ENCODE results near the gene FAM222B. TPM values are rescaled to one million over a fixed set of nuclear protein-coding genes. Genes with fewer than 3 reads are reported as not detected.

Gene FAM222B
- total and polyA plus RNA-seq, 2 of the 4 experiments (the other 2 are of a cell fraction): 2.5 to 10.8 TPM

DNA sequence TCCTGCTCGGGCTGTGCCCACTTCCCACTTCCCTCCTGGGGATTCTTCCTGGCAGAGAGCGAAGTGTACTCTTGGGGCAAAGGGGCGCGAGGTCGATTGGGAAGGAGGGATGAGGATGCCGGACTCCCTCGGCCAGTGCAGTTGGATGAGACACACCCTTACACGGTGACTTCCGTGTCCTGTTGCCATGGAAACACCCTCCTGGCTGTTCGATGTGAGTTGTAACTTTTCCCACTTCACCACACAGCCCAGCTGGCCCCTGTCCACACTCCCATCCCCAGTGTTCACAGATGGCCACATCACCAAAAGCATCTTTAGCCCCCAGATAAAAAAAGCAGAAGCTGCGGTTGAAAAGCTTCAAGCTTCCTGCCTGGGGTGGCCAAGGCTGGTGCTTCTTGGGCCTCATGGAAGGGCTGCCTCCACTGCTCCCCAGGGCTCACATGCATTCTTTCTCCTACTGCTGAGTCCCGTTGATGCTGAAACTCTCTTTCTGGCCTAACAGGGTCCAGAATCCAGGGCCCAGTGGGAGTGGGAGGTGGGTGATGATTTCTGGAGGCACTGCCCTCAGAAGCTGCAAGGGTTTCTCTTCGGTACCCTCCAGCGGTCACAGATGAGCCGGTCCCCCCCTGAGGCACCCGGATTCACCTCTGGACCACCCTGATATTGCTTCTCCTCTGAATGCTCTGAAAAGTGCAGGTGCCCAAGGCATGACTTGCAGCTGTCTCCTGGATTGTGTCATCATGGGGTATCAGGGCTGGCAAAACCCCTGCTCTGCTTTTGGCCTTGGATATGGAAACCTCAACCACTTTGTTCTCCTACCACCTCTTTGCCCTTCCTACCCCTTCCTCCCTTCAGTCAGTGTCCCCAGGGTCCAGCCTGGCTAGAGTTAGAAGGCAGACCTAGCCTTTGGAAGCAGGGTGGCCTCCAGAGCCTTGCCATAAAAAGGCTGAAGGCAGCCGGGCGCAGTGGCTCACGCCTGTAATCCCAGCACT lies 100.9 kb downstream of the FAM222B start:
- Histone ChIP-seq H3K4ac (ENCODE audit: low read depth, low read length) (peak overlapping the region; percentile 74), H3K18ac (ENCODE audit: low read depth, low read length) (0 out of 2 replicates have a peak overlapping the region, but pooled peaks have one; percentile 14), H3K27me3 (ENCODE audit: control insufficient read depth, insufficient read depth, low read length) (no peaks in the 10 kb centered on the region), H2BK5ac (ENCODE audit: low read depth, low read length, poor library complexity, severe bottlenecking) (peak overlapping the region; percentile 40), H2BK120ac (ENCODE audit: low read depth, low read length) (peak overlapping the region; percentile 47), H3K4me1 (ENCODE audit: control insufficient read depth, insufficient read depth, low read length) (peaks cover 14% of the 10 kb centered on the region), H4K5ac (ENCODE audit: low read depth, low read length) (peak overlapping the region; percentile 38; the same call in 1 of the 2 replicates), H3K23ac (ENCODE audit: low read depth, low read length) (0 out of 2 replicates have a peak overlapping the region, but pooled peaks have one; percentile 82), H2BK15ac (ENCODE audit: low read depth, low read length) (no peak overlapping the region; the same call in 2 of the 3 replicates), H2AK5ac (ENCODE audit: low read depth, low read length) (peak overlapping the region; percentile 94), H4K91ac (ENCODE audit: insufficient read depth, low read depth, low read length) (peak overlapping the region; percentile 56), H3K36me3 (ENCODE audit: control insufficient read depth, insufficient read depth, low read length) (peaks cover 8% of the 10 kb centered on the region), H3K79me1 (ENCODE audit: low read depth in 1 of 2, low read length in 2 of 2) (peaks cover 0 to 24% of the 10 kb centered on the region in 2 experiments; a peak in 2 of 4 replicates), H4K8ac (ENCODE audit: low read depth in 2 of 2, low read length in 2 of 2) (peak overlapping the region in 1 of 2 experiments; percentile 52; a peak in 3 of 4 replicates), H3K9ac (ENCODE audit: low read depth, low read length) (no peak overlapping the region), H3K9me3 (ENCODE audit: control insufficient read depth, insufficient read depth, low read length) (no peaks in the 10 kb centered on the region), H2BK20ac (ENCODE audit: low read depth, low read length) (peak overlapping the region; percentile 60; the same call in 1 of the 2 replicates), H2AFZ (replicated peaks; ENCODE audit: low read length, poor library complexity) (peak overlapping the region; percentile 5), H3K56ac (ENCODE audit: extremely low read depth, insufficient read depth, low read length) (no peak overlapping the region), H2AK9ac (replicated peaks; ENCODE audit: low read depth, low read length, poor library complexity) (peak overlapping the region; percentile 63), H3K14ac (replicated peaks; ENCODE audit: low read depth, low read length) (peak overlapping the region; percentile 21; the same call in 1 of the 2 replicates), H3K4me3 (ENCODE audit: insufficient read depth, low read depth, low read length) (no peak overlapping the region), H3K4me2 (ENCODE audit: low read depth, low read length) (no peak overlapping the region), H3K9me1 (ENCODE audit: insufficient read depth, low read length) (peaks cover 17% of the 10 kb centered on the region; the same call in 1 of the 2 replicates), H3K27ac (ENCODE audit: insufficient read depth, low read length) (peak overlapping the region; percentile 32; the same call in 1 of the 2 replicates), H4K20me1 (ENCODE audit: insufficient read depth, low read length) (peaks cover 25% of the 10 kb centered on the region)
- no peak for ATAC-seq (ENCODE audit: low read depth)
- WGBS, 2 experiments (ENCODE audit: extremely low coverage in 2 of 2, insufficient read length in 1 of 2): no CpG with 5 or more reads among the region's 19 CpGs
- no peak for TF ChIP-seq POLR2A (IDR thresholded peaks at IDR 0.05; ENCODE audit: low read depth, low read length)
- no peak for TF ChIP-seq CHD1 (IDR thresholded peaks at IDR 0.05; ENCODE audit: low read depth, low read length)
- no peak for TF ChIP-seq MAFK (IDR thresholded peaks at IDR 0.05; ENCODE audit: low read depth, low read length)
- no peak for DNase-seq
- no TSS peak for BruUV-seq (replicated peaks)
- in situ Hi-C loops (cut with MboI; ENCODE audit: low sequenced_read_pairs) (no loop called here), intact Hi-C loops (cut with micrococcal nuclease) (no loop called here), dilution Hi-C loops (cut with HindIII; ENCODE audit: low sequenced_read_pairs, unreplicated experiment) (no loop called here)
- ChIA-PET CTCF (interaction anchor here (0.5 kb wide), 1 partner anchor 128 kb away, joined by 3 read pairs; no protein-coding TSS in a partner anchor), POLR2A (ENCODE audit: unreplicated experiment) (no interaction called here)

All from IMR-90 (cell line).